Spleen (tissue), 7 donors: ENCODE measurements around the gene MGAT5.

Source experiments
- POLR2A ChIP-seq, 3 donors: fragments of 450-650 bp; IDR thresholded peaks; one replicate each; pipeline ENCODE4 v1.5.1; 2017; ENCODE audit warnings: antibody characterized with exemption in 3 of 3, mild to moderate bottlenecking in 1 of 3
- TF ChIP-seq, protein P1 (sequence below), 11 experiments: fragments of 200-600 bp in 7 of 11; fragments of 450-650 bp in 4 of 11; sonication (generic) in 4 of 11; IDR thresholded peaks in 8 of 11; conservative IDR thresholded peaks in 3 of 11; 1 replicate in 7 of 11; 2 replicates in 4 of 11; pipeline versions ENCODE4 v1.4.0 to v1.8.0; 2016 to 2021; ENCODE audit warnings: antibody characterized with exemption in 11 of 11, inconsistent platforms in 4 of 11, mild to moderate bottlenecking in 1 of 11
- donor health status: DM: no; HTN: no; CAD: no; lungs with moderate emphysema.
- donor health status: DM: no; HTN: no; CAD: no.
- donor health status: DM: no; HTN: no; CAD: no.

DNA sequence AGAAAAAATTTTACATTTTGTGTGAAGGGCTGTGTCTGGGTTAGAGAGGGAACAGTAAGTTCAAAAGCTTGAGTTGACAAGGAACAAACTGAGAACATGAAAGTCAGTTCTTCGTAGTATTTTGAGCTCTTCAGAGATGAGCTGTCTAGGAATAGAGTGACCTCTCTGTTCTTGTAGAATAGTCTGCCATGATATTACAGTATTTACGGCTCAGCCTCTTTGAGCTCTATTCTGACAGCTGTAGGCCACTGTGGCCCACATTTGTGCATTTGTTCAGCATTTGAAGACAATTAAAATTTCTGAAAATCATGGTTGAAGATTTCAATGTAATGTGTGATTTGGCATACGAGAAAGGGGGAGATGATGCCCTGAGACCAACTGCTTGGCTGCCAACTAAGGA lies 172.8 kb downstream of the MGAT5 start:
- TF ChIP-seq, protein P1, sequence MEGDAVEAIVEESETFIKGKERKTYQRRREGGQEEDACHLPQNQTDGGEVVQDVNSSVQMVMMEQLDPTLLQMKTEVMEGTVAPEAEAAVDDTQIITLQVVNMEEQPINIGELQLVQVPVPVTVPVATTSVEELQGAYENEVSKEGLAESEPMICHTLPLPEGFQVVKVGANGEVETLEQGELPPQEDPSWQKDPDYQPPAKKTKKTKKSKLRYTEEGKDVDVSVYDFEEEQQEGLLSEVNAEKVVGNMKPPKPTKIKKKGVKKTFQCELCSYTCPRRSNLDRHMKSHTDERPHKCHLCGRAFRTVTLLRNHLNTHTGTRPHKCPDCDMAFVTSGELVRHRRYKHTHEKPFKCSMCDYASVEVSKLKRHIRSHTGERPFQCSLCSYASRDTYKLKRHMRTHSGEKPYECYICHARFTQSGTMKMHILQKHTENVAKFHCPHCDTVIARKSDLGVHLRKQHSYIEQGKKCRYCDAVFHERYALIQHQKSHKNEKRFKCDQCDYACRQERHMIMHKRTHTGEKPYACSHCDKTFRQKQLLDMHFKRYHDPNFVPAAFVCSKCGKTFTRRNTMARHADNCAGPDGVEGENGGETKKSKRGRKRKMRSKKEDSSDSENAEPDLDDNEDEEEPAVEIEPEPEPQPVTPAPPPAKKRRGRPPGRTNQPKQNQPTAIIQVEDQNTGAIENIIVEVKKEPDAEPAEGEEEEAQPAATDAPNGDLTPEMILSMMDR (IDR thresholded peaks at IDR 0.05 in 8 of 11, conservative IDR thresholded peaks at IDR 0.05 in 3 of 11) = no peak
- no peak for TF ChIP-seq POLR2A (IDR thresholded peaks at IDR 0.05)
